ENCODE measurements around the gene ARHGAP25. TPM values are rescaled to one million over a fixed set of nuclear protein-coding genes. Genes with fewer than 3 reads are reported as not detected.

Gene ARHGAP25
- total RNA-seq, 1 donor from 2014 or later, result 5.8 TPM

- no peak overlapping the region for H3K4me3 ChIP-seq
- no peaks in the 10 kb centered on the region for H3K79me2 ChIP-seq (ENCODE audit: low read depth)
- DNase-seq (ENCODE audit: low spot score), result no peak
- H3K9ac ChIP-seq, result no peak overlapping the region
- no peaks in the 10 kb centered on the region for H3F3A ChIP-seq (ENCODE audit: low read depth)
- no peaks in the 10 kb centered on the region for H4K20me1 ChIP-seq (ENCODE audit: low read depth)
- no peaks in the 10 kb centered on the region for H3K9me3 ChIP-seq (ENCODE audit: low read depth)
- no peaks in the 10 kb centered on the region for H3K9me3 Mint-ChIP-seq
- no peaks in the 10 kb centered on the region for H3K36me3 ChIP-seq
- no peak overlapping the region for H3K27ac ChIP-seq
- H3K36me3 Mint-ChIP-seq, result no peaks in the 10 kb centered on the region
- H3K4me3 Mint-ChIP-seq, result no peak overlapping the region
- no peak overlapping the region for H2AFZ ChIP-seq (replicated peaks)
- H3K27me3 ChIP-seq, result no peaks in the 10 kb centered on the region
- peaks cover 16% of the 10 kb centered on the region for H3K4me1 ChIP-seq
- no peak overlapping the region for H3K4me2 ChIP-seq
- no peak overlapping the region for H3K27ac Mint-ChIP-seq
- H3K4me1 Mint-ChIP-seq, result peaks cover 6% of the 10 kb centered on the region
- no peaks in the 10 kb centered on the region for H3K27me3 Mint-ChIP-seq (ENCODE audit: insufficient read depth, low read depth)
- TF ChIP-seq EZH2phosphoT487 (IDR thresholded peaks at IDR 0.05) (no peak), EZH2 (IDR thresholded peaks at IDR 0.05) (no peak)
- TF ChIP-seq, protein P1, sequence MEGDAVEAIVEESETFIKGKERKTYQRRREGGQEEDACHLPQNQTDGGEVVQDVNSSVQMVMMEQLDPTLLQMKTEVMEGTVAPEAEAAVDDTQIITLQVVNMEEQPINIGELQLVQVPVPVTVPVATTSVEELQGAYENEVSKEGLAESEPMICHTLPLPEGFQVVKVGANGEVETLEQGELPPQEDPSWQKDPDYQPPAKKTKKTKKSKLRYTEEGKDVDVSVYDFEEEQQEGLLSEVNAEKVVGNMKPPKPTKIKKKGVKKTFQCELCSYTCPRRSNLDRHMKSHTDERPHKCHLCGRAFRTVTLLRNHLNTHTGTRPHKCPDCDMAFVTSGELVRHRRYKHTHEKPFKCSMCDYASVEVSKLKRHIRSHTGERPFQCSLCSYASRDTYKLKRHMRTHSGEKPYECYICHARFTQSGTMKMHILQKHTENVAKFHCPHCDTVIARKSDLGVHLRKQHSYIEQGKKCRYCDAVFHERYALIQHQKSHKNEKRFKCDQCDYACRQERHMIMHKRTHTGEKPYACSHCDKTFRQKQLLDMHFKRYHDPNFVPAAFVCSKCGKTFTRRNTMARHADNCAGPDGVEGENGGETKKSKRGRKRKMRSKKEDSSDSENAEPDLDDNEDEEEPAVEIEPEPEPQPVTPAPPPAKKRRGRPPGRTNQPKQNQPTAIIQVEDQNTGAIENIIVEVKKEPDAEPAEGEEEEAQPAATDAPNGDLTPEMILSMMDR (IDR thresholded peaks at IDR 0.05), result no peak
These were observed 120.9 kb downstream of the ARHGAP25 start for GRCh38 chr2:68855550-68855949.

- H3K9me3 ChIP-seq (ENCODE audit: low read depth), result no peaks in the 10 kb centered on the region
- H3K79me2 ChIP-seq (ENCODE audit: low read depth), result no peaks in the 10 kb centered on the region
- H3K36me3 Mint-ChIP-seq, result no peaks in the 10 kb centered on the region
- TF ChIP-seq EZH2phosphoT487 (IDR thresholded peaks at IDR 0.05) (no peak), EZH2 (IDR thresholded peaks at IDR 0.05) (no peak)
- TF ChIP-seq, protein P1 (IDR thresholded peaks at IDR 0.05), result no peak
- H3K27me3 ChIP-seq, result no peaks in the 10 kb centered on the region
- H4K20me1 ChIP-seq (ENCODE audit: low read depth), result no peaks in the 10 kb centered on the region
- H3K9me3 Mint-ChIP-seq, result no peaks in the 10 kb centered on the region
- H3K9ac ChIP-seq, result no peak overlapping the region
- H3K27ac ChIP-seq, result no peak overlapping the region
- no peaks in the 10 kb centered on the region for H3K36me3 ChIP-seq
- no peak overlapping the region for H3K4me3 Mint-ChIP-seq
- peaks cover 17% of the 10 kb centered on the region for H3K4me1 ChIP-seq
- H3K4me1 Mint-ChIP-seq, result peaks cover 6% of the 10 kb centered on the region
- no peak overlapping the region for H2AFZ ChIP-seq (replicated peaks)
- no peaks in the 10 kb centered on the region for H3K27me3 Mint-ChIP-seq (ENCODE audit: insufficient read depth, low read depth)
- no peaks in the 10 kb centered on the region for H3F3A ChIP-seq (ENCODE audit: low read depth)
- DNase-seq (ENCODE audit: low spot score), result no peak
- no peak overlapping the region for H3K4me2 ChIP-seq
- H3K27ac Mint-ChIP-seq, result no peak overlapping the region
- no peak overlapping the region for H3K4me3 ChIP-seq
These were observed 122.7 kb downstream of the ARHGAP25 start for GRCh38 chr2:68857202-68857845.

DNA sequence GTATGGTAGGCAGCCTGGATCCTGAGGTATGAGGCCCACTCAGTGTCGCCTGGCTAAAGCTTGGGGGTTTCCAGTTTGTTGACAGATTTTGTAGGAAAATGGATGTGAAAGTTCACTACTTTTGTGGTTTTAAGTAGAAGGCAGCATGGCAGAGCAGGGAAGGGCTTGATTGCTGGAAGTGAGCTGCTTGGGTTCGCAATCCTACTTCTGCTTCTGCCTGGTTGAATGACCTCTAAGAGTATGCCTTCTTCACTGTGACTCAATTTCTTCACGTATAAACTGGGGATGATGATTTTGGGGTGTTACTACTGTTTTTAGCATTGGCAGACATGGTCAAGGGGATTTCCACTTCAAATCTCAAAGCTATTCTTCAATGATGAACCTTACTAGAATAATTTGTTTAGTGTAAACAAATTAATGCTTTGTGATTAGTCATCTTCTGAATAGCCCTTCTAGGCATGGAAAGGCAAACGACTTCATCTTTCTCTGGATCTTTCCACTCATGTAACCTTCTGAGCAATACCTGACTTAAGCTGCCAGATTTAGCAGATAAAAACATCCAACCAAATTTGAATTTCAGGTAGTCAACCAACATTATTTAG, 123.3 kb downstream of the ARHGAP25 start:
- no peaks in the 10 kb centered on the region for H3K27me3 ChIP-seq
- H3K9me3 ChIP-seq (ENCODE audit: low read depth), result no peaks in the 10 kb centered on the region
- no peak overlapping the region for H3K4me3 ChIP-seq
- no peak overlapping the region for H3K9ac ChIP-seq
- H3K4me2 ChIP-seq, result no peak overlapping the region
- H3K4me3 Mint-ChIP-seq, result no peak overlapping the region
- H3K4me1 Mint-ChIP-seq, result peaks cover 6% of the 10 kb centered on the region
- no peak overlapping the region for H3K27ac Mint-ChIP-seq
- H3K36me3 ChIP-seq, result no peaks in the 10 kb centered on the region
- no peaks in the 10 kb centered on the region for H3K79me2 ChIP-seq (ENCODE audit: low read depth)
- peaks cover 17% of the 10 kb centered on the region for H3K4me1 ChIP-seq
- DNase-seq (ENCODE audit: low spot score), result no peak
- no peak overlapping the region for H2AFZ ChIP-seq (replicated peaks)
- no peaks in the 10 kb centered on the region for H3K27me3 Mint-ChIP-seq (ENCODE audit: insufficient read depth, low read depth)
- no peaks in the 10 kb centered on the region for H3F3A ChIP-seq (ENCODE audit: low read depth)
- no peak overlapping the region for H3K27ac ChIP-seq
- H3K9me3 Mint-ChIP-seq, result no peaks in the 10 kb centered on the region
- H4K20me1 ChIP-seq (ENCODE audit: low read depth), result no peaks in the 10 kb centered on the region
- TF ChIP-seq EZH2 (IDR thresholded peaks at IDR 0.05), result no peak
- no peak for TF ChIP-seq EZH2phosphoT487 (IDR thresholded peaks at IDR 0.05)
- TF ChIP-seq, protein P1 (IDR thresholded peaks at IDR 0.05), result no peak
- H3K36me3 Mint-ChIP-seq, result no peaks in the 10 kb centered on the region
